ENCODE results near the gene MYH14. TPM values are rescaled to one million over a fixed set of nuclear protein-coding genes. Genes with fewer than 3 reads are reported as not detected.
A peak's percentile ranks its signal among the peaks of the same experiment; 100 is the strongest.

MYH14 gene
- total RNA-seq, 1 donor from 2014 or later = not detected

DNA sequence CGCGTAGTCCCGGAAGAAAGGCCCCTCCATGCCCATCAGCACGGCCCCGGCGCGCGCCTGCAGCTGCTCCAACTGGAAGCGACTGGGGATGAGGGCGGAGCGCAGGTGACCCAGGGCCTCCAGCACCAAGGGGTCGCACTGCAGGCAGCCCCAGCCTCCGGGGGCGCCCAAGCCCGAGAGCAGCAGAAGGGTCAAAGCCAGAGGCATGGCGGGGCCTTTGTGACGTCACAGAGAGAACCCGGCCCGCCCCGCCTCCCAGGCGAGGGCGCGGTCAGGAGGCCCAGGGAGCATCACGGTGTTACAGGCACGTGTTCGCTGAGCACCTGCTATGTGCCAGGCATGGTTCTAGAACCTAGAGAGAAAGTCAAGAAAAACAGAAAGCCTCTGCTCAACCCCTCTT lies 40.4 kb upstream of the MYH14 start, which contains the start of gene IZUMO2:
TSS of gene IZUMO2 (minus strand) at position 294 of the 400 bp plus-strand sequence. CDS start at position 207, 87 bp downstream.
- Mint-ChIP-seq H3K4me1 (ENCODE audit: unreplicated experiment) (no peaks in the 10 kb centered on the region), H3K4me3 (ENCODE audit: unreplicated experiment) (no peak within 1 kb of the TSS)
- DNase-seq (ENCODE audit: low spot score) = no peak

DNA sequence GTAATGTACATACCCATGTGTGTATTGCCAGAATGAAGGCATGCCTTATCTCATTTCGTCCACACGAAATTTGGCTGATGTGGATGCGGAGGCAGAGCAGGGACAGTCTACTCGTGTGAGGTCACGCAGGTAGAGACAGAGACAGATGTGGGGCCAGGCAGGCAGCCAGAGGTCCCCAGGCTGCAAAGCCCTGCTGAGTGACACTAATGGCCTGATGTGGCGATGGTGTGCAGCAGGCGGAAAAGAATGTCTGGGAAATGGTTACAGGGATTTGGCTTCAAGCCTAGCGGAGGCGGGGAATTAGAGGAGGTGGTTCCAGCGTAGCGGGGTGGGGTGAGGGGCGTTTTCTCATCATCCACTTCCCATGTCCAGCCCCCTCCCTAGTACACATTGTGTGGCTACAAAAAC lies 36.1 kb upstream of the MYH14 start:
- no peaks in the 10 kb centered on the region for H3K4me1 Mint-ChIP-seq (ENCODE audit: unreplicated experiment)
- peaks cover 26% of the 10 kb centered on the region for H3K9me3 Mint-ChIP-seq (ENCODE audit: unreplicated experiment)
- H3K27me3 Mint-ChIP-seq (ENCODE audit: unreplicated experiment) = peaks cover 10% of the 10 kb centered on the region
- DNase-seq (ENCODE audit: low spot score) = no peak
- peak overlapping the region; percentile 5 for H3K4me3 Mint-ChIP-seq (ENCODE audit: unreplicated experiment)
- TF ChIP-seq, protein P1, sequence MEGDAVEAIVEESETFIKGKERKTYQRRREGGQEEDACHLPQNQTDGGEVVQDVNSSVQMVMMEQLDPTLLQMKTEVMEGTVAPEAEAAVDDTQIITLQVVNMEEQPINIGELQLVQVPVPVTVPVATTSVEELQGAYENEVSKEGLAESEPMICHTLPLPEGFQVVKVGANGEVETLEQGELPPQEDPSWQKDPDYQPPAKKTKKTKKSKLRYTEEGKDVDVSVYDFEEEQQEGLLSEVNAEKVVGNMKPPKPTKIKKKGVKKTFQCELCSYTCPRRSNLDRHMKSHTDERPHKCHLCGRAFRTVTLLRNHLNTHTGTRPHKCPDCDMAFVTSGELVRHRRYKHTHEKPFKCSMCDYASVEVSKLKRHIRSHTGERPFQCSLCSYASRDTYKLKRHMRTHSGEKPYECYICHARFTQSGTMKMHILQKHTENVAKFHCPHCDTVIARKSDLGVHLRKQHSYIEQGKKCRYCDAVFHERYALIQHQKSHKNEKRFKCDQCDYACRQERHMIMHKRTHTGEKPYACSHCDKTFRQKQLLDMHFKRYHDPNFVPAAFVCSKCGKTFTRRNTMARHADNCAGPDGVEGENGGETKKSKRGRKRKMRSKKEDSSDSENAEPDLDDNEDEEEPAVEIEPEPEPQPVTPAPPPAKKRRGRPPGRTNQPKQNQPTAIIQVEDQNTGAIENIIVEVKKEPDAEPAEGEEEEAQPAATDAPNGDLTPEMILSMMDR (IDR thresholded peaks at IDR 0.05; ENCODE audit: unreplicated experiment) = no peak
- peaks cover 13% of the 10 kb centered on the region for H3K36me3 Mint-ChIP-seq (ENCODE audit: low read depth, unreplicated experiment)
- no peak overlapping the region for H3K27ac Mint-ChIP-seq (ENCODE audit: unreplicated experiment)

More for the DNA sequence above, 40.4 kb upstream of the MYH14 start, which contains the start of gene IZUMO2:
- H3K27me3 Mint-ChIP-seq (ENCODE audit: unreplicated experiment) = peaks cover 3% of the 10 kb centered on the region
- peaks cover 29% of the 10 kb centered on the region for H3K9me3 Mint-ChIP-seq (ENCODE audit: unreplicated experiment)
- H3K27ac Mint-ChIP-seq (ENCODE audit: unreplicated experiment) = no peak within 1 kb of the TSS
- TF ChIP-seq, protein P1 (IDR thresholded peaks at IDR 0.05; ENCODE audit: unreplicated experiment) = no peak
- H3K36me3 Mint-ChIP-seq (ENCODE audit: low read depth, unreplicated experiment) = peaks cover 13% of the 10 kb centered on the region

DNA sequence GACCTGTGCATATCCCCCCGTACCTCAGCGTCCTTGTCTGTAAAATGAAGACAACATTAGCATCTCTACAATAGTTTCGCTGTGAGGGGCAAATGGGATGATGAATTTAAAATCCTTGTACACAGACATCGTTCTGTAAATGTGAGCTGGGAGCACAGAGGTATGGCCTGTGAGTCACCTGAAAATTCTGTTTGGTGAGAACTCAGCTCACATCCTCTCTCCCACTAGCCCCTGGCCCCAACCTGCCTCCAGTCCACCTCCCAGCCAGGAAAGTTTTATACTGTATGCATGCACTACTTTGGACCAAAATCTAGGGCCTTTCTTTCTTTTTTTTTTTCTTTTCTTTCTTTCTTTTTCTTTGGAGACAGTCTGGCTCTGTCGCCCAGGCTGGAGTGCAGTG lies 31.7 kb upstream of the MYH14 start:
- no peaks in the 10 kb centered on the region for H3K4me1 Mint-ChIP-seq (ENCODE audit: unreplicated experiment)
- no peak overlapping the region for H3K4me3 Mint-ChIP-seq (ENCODE audit: unreplicated experiment)
- peaks cover 14% of the 10 kb centered on the region for H3K27me3 Mint-ChIP-seq (ENCODE audit: unreplicated experiment)
- TF ChIP-seq, protein P1 (IDR thresholded peaks at IDR 0.05; ENCODE audit: unreplicated experiment) = no peak
- DNase-seq (ENCODE audit: low spot score) = no peak
- H3K9me3 Mint-ChIP-seq (ENCODE audit: unreplicated experiment) = peaks cover 25% of the 10 kb centered on the region
- peaks cover 21% of the 10 kb centered on the region for H3K36me3 Mint-ChIP-seq (ENCODE audit: low read depth, unreplicated experiment)
- H3K27ac Mint-ChIP-seq (ENCODE audit: unreplicated experiment) = no peak overlapping the region

DNA sequence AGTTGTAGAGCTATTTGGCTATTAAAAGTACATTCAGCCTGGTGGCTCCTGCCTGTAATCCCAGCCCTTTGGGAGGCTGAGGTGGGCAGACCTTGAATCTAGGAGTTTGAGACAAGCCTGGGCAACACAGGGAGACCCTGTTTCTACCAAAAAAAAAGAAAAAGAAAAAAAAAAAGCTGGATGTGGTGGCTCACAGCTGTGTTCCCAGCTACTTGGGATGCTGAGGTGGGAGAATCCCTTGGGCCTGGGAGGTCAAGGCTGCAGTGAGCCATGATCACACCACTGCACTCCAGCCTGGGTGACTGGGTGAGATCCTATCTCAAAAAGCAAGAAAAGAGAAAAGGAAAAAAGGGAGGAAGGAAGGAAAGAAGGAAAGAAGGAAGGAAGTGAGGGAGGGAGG lies 30.7 kb upstream of the MYH14 start:
- Mint-ChIP-seq H3K9me3 (ENCODE audit: unreplicated experiment) (peaks cover 20% of the 10 kb centered on the region), H3K27me3 (ENCODE audit: unreplicated experiment) (peaks cover 14% of the 10 kb centered on the region), H3K4me1 (ENCODE audit: unreplicated experiment) (no peaks in the 10 kb centered on the region), H3K4me3 (ENCODE audit: unreplicated experiment) (no peak overlapping the region), H3K27ac (ENCODE audit: unreplicated experiment) (no peak overlapping the region), H3K36me3 (ENCODE audit: low read depth, unreplicated experiment) (peaks cover 17% of the 10 kb centered on the region)
- DNase-seq (ENCODE audit: low spot score) = no peak
- TF ChIP-seq, protein P1 (IDR thresholded peaks at IDR 0.05; ENCODE audit: unreplicated experiment) = no peak

DNA sequence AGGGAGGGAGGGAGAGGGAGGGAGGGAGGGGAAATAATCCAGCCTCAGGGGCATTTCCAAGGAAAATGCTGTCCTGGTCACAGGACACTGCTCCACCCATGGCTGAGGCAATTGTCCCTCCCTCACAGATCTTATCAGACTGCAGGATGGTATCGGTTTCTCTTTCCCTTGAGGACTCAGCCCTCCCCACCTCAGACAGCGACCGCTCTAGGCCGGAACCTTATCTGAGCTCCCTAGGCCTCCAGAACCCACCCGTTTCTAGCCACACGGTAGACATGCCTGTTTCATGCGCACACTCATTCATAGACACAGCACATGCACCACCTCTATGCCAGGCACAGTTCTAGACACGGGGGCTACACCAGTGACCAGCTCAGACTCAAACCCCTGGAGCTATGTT lies 30.3 kb upstream of the MYH14 start:
- Mint-ChIP-seq H3K27ac (ENCODE audit: unreplicated experiment) (no peak overlapping the region), H3K27me3 (ENCODE audit: unreplicated experiment) (peaks cover 14% of the 10 kb centered on the region), H3K9me3 (ENCODE audit: unreplicated experiment) (peaks cover 24% of the 10 kb centered on the region), H3K4me1 (ENCODE audit: unreplicated experiment) (no peaks in the 10 kb centered on the region), H3K4me3 (ENCODE audit: unreplicated experiment) (no peak overlapping the region), H3K36me3 (ENCODE audit: low read depth, unreplicated experiment) (peaks cover 20% of the 10 kb centered on the region)
- DNase-seq (ENCODE audit: low spot score) = no peak
- TF ChIP-seq, protein P1 (IDR thresholded peaks at IDR 0.05; ENCODE audit: unreplicated experiment) = no peak

All from endothelial cell (in vitro differentiated cells).